Spleen (tissue), 11 donors: ENCODE measurements around the gene TK1. TPM values are rescaled to one million over a fixed set of nuclear protein-coding genes. Genes with fewer than 3 reads are reported as not detected.

Experiments
- DNase-seq: peaks from one replicate; pipeline ENCODE4 v3.0.0-alpha.2; 2020
- H3K27ac ChIP-seq, 8 donors: fragments of 200-600 bp; sonication (generic) in 7 of 8; 1 replicate in 4 of 8; 2 replicates in 4 of 8; pipeline versions ENCODE4 v1.5.0 to v1.8.0; 2016 to 2021; ENCODE audit warnings: inconsistent platforms in 4 of 8, mild to moderate bottlenecking in 4 of 8, moderate library complexity in 1 of 8
- H3K27me3 ChIP-seq, 7 donors: fragments of 200-600 bp; sonication (generic) in 6 of 7; replicated peaks in 1 of 7; 1 replicate in 4 of 7; 2 replicates in 3 of 7; pipeline versions ENCODE4 v1.5.0 to v1.8.0; 2016 to 2021; ENCODE audit warnings: inconsistent platforms in 3 of 7, mild to moderate bottlenecking in 1 of 7
- H3K36me3 ChIP-seq, 6 donors: fragments of 200-600 bp; sonication (generic) in 5 of 6; 1 replicate in 4 of 6; 2 replicates in 2 of 6; pipeline versions ENCODE4 v1.5.0 to v1.8.0; 2016 to 2021; ENCODE audit warnings: inconsistent platforms in 2 of 6
- H3K4me1 ChIP-seq, 6 donors: fragments of 200-600 bp; sonication (generic) in 5 of 6; 1 replicate in 3 of 6; 2 replicates in 3 of 6; pipeline versions ENCODE4 v1.5.0 to v1.8.0; 2016 to 2021; ENCODE audit warnings: inconsistent platforms in 3 of 6
- H3K4me3 ChIP-seq, 8 donors: fragments of 200-600 bp; sonication (generic) in 7 of 8; 1 replicate in 4 of 8; 2 replicates in 4 of 8; pipeline versions ENCODE4 v1.5.0 to v1.8.0; 2016 to 2021; ENCODE audit warnings: inconsistent platforms in 4 of 8, mild to moderate bottlenecking in 4 of 8, moderate library complexity in 2 of 8
- H3K9me3 ChIP-seq, 8 donors: fragments of 200-600 bp; sonication (generic) in 7 of 8; 1 replicate in 4 of 8; 2 replicates in 4 of 8; pipeline versions ENCODE4 v1.5.0 to v1.8.0; 2016 to 2021; ENCODE audit warnings: inconsistent platforms in 4 of 8
- CTCF ChIP-seq, 11 experiments: fragments of 200-600 bp in 7 of 11; fragments of 450-650 bp in 4 of 11; sonication (generic) in 4 of 11; IDR thresholded peaks in 8 of 11; conservative IDR thresholded peaks in 3 of 11; 1 replicate in 7 of 11; 2 replicates in 4 of 11; pipeline versions ENCODE4 v1.4.0 to v1.8.0; 2016 to 2021; ENCODE audit warnings: antibody characterized with exemption in 11 of 11, inconsistent platforms in 4 of 11, mild to moderate bottlenecking in 1 of 11
- POLR2A ChIP-seq, 3 donors: fragments of 450-650 bp; IDR thresholded peaks; one replicate each; pipeline ENCODE4 v1.5.1; 2017; ENCODE audit warnings: antibody characterized with exemption in 3 of 3, mild to moderate bottlenecking in 1 of 3
- POLR2AphosphoS5 ChIP-seq, 3 donors: sonication (generic); formaldehyde crosslinking; IDR thresholded peaks; one replicate each; pipeline ENCODE4 v1.5.1; 2017; ENCODE audit warnings: antibody characterized with exemption in 3 of 3
- WGBS, 5 donors: extraction: QIAGEN DNeasy Blood & Tissue Kit in 3 of 5; methylation state at CpG; one replicate each; pipeline versions ENCODE4 v1.1.5 to v1.1.7; 2013 to 2018; 5-methylcytosine and 5-hydroxymethylcytosine counted together
- intact Hi-C: fragments of 100-400 bp; cut with DNase I; formaldehyde crosslinking; loops from one replicate; pipeline ENCODE4 v1.15.0; 2023; ENCODE audit warnings: low total_unique reads
- polyA plus RNA-seq, 3 donors: library from polyadenylated mRNA; stranded (reverse); fragments of 200-250 nt; gene quantifications; one replicate each; pipeline ENCODE4 v1.2.1, GENCODE V29; 2013
- total RNA-seq, 7 donors: library from RNA; depleted of rRNA in 3 of 7; stranded (reverse); fragments of >200 nt in 3 of 7; fragmentation: NEBNext Ultra II Directional in 4 of 7; extraction: Animal tissue kit (Norgen Biotek cat#: 25700) in 4 of 7; gene quantifications; one replicate each; pipeline versions ENCODE4 v1.1.0 to v1.2.1, GENCODE V29; 2016 to 2021
- donor health status: healthy with polysubstance abuse.
- donor health status: DM: no; HTN: no; CAD: no; lungs with moderate emphysema.
- donor health status: DM: no; HTN: no; CAD: no.
- donor health status: Bipolar disorder and iron deficiency.
- donor health status: healthy.
- donor health status: DM: no; HTN: no; CAD: no.
- donor health status: DM: yes; HTN: yes; CAD: no.

TK1 gene
- total and polyA plus RNA-seq, 10 donors = 3.7 to 20.4 (median 10.7) TPM

- H3K27me3 ChIP-seq = no peaks in the 10 kb centered on the region
- 80 to 93% (median 86%) methylated on average over 10 of the region's 10 CpGs for WGBS, 5 donors
- H3K27ac ChIP-seq = no peak overlapping the region
- TF ChIP-seq POLR2AphosphoS5 (IDR thresholded peaks at IDR 0.05) (no peak), CTCF (IDR thresholded peaks at IDR 0.05 in 8 of 11, conservative IDR thresholded peaks at IDR 0.05 in 3 of 11) (no peak), POLR2A (IDR thresholded peaks at IDR 0.05) (no peak)
- intact Hi-C loops = no loop called here
- no peaks in the 10 kb centered on the region for H3K9me3 ChIP-seq
- DNase-seq = no peak
- H3K4me3 ChIP-seq = no peak overlapping the region
- peaks cover 6 to 18% (median 14%) of the 10 kb centered on the region in 6 donors for H3K4me1 ChIP-seq
- peaks cover 0 to 14% (median 0%) of the 10 kb centered on the region in 6 donors for H3K36me3 ChIP-seq
Measured at GRCh38 chr17:78210111-78210510, 23.3 kb upstream of the TK1 start.

DNA sequence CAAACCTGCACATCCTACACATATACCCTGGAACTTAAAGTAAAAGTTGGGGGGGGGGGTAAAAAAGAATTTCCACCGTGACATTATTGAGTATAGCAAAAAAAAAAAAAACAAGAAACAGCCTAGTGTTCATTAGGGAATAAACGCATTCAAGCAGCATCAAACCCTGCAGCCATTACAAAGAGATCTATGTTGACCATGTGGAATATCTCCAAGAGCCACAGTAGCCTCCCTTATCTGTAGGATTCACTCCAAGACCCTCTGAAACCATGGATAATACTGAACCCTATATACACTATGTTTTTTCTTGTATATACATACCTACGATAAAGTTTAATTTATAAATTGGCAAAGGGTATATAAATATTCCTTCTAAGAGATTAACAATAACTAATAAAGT, 21.6 kb upstream of the TK1 start:
- no peaks in the 10 kb centered on the region for H3K27me3 ChIP-seq
- 79 to 93% (median 86%) methylated on average over 3 of the region's 3 CpGs for WGBS, 5 donors
- no peak for DNase-seq
- intact Hi-C loops = no loop called here
- H3K4me3 ChIP-seq = no peak overlapping the region
- TF ChIP-seq POLR2AphosphoS5 (IDR thresholded peaks at IDR 0.05) (no peak), CTCF (IDR thresholded peaks at IDR 0.05 in 8 of 11, conservative IDR thresholded peaks at IDR 0.05 in 3 of 11) (no peak), POLR2A (IDR thresholded peaks at IDR 0.05) (no peak)
- H3K4me1 ChIP-seq = peaks cover 0 to 2% (median under 1%) of the 10 kb centered on the region in 6 donors
- H3K36me3 ChIP-seq = peaks cover 0 to 29% (median 0%) of the 10 kb centered on the region in 6 donors
- no peak overlapping the region for H3K27ac ChIP-seq
- no peaks in the 10 kb centered on the region for H3K9me3 ChIP-seq

- Histone ChIP-seq H3K27ac (no peak overlapping the region), H3K4me1 (no peaks in the 10 kb centered on the region), H3K27me3 (no peaks in the 10 kb centered on the region), H3K36me3 (peaks cover 0 to 43% (median 0%) of the 10 kb centered on the region in 6 donors), H3K9me3 (no peaks in the 10 kb centered on the region), H3K4me3 (no peak overlapping the region)
- no peak for DNase-seq
- intact Hi-C loops = no loop called here
- TF ChIP-seq CTCF (IDR thresholded peaks at IDR 0.05 in 8 of 11, conservative IDR thresholded peaks at IDR 0.05 in 3 of 11) (no peak), POLR2A (IDR thresholded peaks at IDR 0.05) (no peak), POLR2AphosphoS5 (IDR thresholded peaks at IDR 0.05) (no peak)
- 62 to 76% (median 72%) methylated on average over 6 to 7 of the region's 7 CpGs for WGBS, 5 donors
Measured at GRCh38 chr17:78206298-78206697, 19.4 kb upstream of the TK1 start.

DNA sequence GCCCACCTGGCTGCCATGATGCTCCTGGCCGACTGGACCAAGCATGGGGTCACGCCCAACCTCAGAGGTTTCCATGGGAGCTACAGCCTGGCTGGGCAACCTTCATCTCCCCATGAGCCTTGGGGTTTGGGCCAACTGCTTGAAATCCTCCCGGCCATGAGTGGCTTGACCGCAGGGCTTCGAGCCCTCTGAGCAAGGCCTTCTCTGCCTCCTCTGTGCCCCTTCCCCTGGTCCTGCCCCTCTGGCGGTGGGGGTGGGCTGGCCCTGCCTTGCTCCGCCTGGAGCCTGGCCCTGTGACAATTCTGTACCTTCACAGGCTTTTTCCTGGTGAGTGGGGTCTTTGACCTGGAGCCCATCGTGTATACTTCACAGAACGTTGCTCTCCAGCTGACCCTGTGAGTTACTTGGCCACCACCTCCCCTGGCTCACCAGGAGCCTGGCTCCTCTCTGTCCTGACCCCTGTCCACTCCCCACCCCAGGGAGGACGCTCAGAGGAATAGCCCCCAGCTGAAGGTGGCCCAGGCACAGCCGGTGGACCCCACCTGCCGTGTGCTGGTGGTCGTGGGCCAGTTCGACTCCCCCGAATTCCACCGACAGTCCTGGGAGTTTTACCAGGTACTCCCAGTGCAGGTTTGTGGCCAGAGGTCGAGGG, 18.4 kb upstream of the TK1 start:
- no peak for TF ChIP-seq CTCF (IDR thresholded peaks at IDR 0.05 in 8 of 11, conservative IDR thresholded peaks at IDR 0.05 in 3 of 11)
- no peak for TF ChIP-seq POLR2AphosphoS5 (IDR thresholded peaks at IDR 0.05)
- no peak for TF ChIP-seq POLR2A (IDR thresholded peaks at IDR 0.05)
- intact Hi-C loops = no loop called here
- no peaks in the 10 kb centered on the region for H3K9me3 ChIP-seq
- WGBS, 5 donors = 91 to 100% (median 93%) methylated on average over 12 to 17 of the region's 17 CpGs
- H3K27ac ChIP-seq = no peak overlapping the region
- no peak overlapping the region for H3K4me3 ChIP-seq
- DNase-seq = no peak
- H3K27me3 ChIP-seq = no peaks in the 10 kb centered on the region
- H3K36me3 ChIP-seq = peaks cover 0 to 43% (median 0%) of the 10 kb centered on the region in 6 donors
- no peaks in the 10 kb centered on the region for H3K4me1 ChIP-seq
